GM18499 (cell line): ENCODE results near the gene ABHD5.
"Not testable (repeated sequence)": the region's sequence is repeated elsewhere in the genome, so short reads cannot be mapped to it uniquely, and the experiment has no call there.

Experiments
- ATAC-seq: cut with Tn5 transposase; IDR thresholded peaks from one replicate; pipeline ENCODE4 v1.9.1; 2021; ENCODE audit warnings: moderate number of reproducible peaks; ENCODE audit not compliant: insufficient read depth, unreplicated experiment

The ABHD5 gene

GRCh38 chr3:43690400-43691119 is at the start of gene ABHD5:
TSS of gene ABHD5 (plus strand) at chr3:43690938. CDS start at chr3:43690993, 55 bp downstream.
- ATAC-seq: peak; percentile 57

- no peak for ATAC-seq
These were observed 49.2 kb upstream of the ABHD5 start for GRCh38 chr3:43641306-43642114.

GRCh38 chr3:43644443-43644842 is 46.3 kb upstream of the ABHD5 start:
- ATAC-seq: no peak

- no peak for ATAC-seq
These were observed 43.2 kb upstream of the ABHD5 start for GRCh38 chr3:43647331-43648166.

GRCh38 chr3:43648957-43649356 is 41.8 kb upstream of the ABHD5 start:
- ATAC-seq: no peak

- ATAC-seq: no peak
These were observed 41.3 kb upstream of the ABHD5 start for GRCh38 chr3:43649365-43649968.

GRCh38 chr3:43650345-43650744 is 40.4 kb upstream of the ABHD5 start:
- no peak for ATAC-seq

- not testable (repeated sequence) for ATAC-seq
These were observed 34.3 kb upstream of the ABHD5 start for GRCh38 chr3:43656390-43656789.

- no peak for ATAC-seq
These were observed 31.4 kb upstream of the ABHD5 start for GRCh38 chr3:43659250-43659880.

GRCh38 chr3:43661376-43661775 is 29.4 kb upstream of the ABHD5 start:
- ATAC-seq: not testable (repeated sequence)

GRCh38 chr3:43665011-43665410 is 25.7 kb upstream of the ABHD5 start:
- not testable (repeated sequence) for ATAC-seq

GRCh38 chr3:43670635-43671522 is 19.9 kb upstream of the ABHD5 start:
- no peak for ATAC-seq

GRCh38 chr3:43674345-43675085 is 16.2 kb upstream of the ABHD5 start:
- ATAC-seq: no peak

GRCh38 chr3:43675593-43675992 is 15.1 kb upstream of the ABHD5 start:
- ATAC-seq: no peak

GRCh38 chr3:43676441-43676840 is 14.3 kb upstream of the ABHD5 start:
- ATAC-seq: no peak

- ATAC-seq: not testable (repeated sequence)
These were observed 12.4 kb upstream of the ABHD5 start for GRCh38 chr3:43678375-43678774.

- ATAC-seq: not testable (repeated sequence)
These were observed 11.8 kb upstream of the ABHD5 start for GRCh38 chr3:43678887-43679449.

GRCh38 chr3:43680857-43681256 is 9.9 kb upstream of the ABHD5 start:
- not testable (repeated sequence) for ATAC-seq
